ENCODE data around the gene OPN1LW.
"Not testable (repeated sequence)": the region's sequence is repeated elsewhere in the genome, so short reads cannot be mapped to it uniquely, and the experiment has no call there.

DNA sequence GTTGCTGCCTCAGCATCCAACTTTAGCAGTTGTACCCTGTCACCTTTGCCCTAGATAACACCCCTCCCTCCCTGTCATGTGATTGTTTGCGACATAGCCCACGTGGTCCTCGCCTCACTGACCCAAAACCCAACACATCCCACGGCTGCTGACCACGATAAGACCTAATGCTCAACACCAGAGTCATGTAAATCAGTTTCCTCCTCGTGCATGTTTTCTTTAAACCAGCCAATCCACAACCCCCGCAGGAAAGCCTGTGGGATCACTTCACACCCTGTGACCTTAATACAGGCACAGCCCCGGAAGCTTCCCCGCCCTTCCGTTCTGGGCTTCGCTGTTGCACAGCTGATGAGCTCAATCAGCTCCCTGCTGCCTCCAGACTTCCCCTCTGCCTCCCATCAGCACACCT, 28.5 kb downstream of the OPN1LW start:
- TF ChIP-seq, protein P1, sequence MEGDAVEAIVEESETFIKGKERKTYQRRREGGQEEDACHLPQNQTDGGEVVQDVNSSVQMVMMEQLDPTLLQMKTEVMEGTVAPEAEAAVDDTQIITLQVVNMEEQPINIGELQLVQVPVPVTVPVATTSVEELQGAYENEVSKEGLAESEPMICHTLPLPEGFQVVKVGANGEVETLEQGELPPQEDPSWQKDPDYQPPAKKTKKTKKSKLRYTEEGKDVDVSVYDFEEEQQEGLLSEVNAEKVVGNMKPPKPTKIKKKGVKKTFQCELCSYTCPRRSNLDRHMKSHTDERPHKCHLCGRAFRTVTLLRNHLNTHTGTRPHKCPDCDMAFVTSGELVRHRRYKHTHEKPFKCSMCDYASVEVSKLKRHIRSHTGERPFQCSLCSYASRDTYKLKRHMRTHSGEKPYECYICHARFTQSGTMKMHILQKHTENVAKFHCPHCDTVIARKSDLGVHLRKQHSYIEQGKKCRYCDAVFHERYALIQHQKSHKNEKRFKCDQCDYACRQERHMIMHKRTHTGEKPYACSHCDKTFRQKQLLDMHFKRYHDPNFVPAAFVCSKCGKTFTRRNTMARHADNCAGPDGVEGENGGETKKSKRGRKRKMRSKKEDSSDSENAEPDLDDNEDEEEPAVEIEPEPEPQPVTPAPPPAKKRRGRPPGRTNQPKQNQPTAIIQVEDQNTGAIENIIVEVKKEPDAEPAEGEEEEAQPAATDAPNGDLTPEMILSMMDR (IDR thresholded peaks at IDR 0.05; ENCODE audit: extremely low read depth in 1 of 2, insufficient read depth in 1 of 2, low read depth in 1 of 2, low read length in 2 of 2): not testable (repeated sequence)
- TF ChIP-seq POLR2A (IDR thresholded peaks at IDR 0.05; ENCODE audit: low read depth, low read length): not testable (repeated sequence)

Data from endothelial cell of umbilical vein (primary cell).